Gastroesophageal sphincter (tissue), 4 donors: ENCODE results near the gene CD68. TPM values are rescaled to one million over a fixed set of nuclear protein-coding genes. Genes with fewer than 3 reads are reported as not detected.
"Not testable (repeated sequence)": the region's sequence is repeated elsewhere in the genome, so short reads cannot be mapped to it uniquely, and the experiment has no call there.

Source experiments
- ATAC-seq: fragments of 150-250 bp; one replicate; pipeline ENCODE4 v1.9.1; 2016; ENCODE audit warnings: mild to moderate bottlenecking, moderate library complexity
- H3K27ac ChIP-seq, 4 donors: fragments of 200-600 bp; sonication (generic) in 3 of 4; 1 replicate in 3 of 4; 2 replicates in 1 of 4; pipeline ENCODE4 v1.5.1; 2016 to 2019
- H3K27me3 ChIP-seq: fragments of 200-600 bp; sonication (generic); one replicate; pipeline ENCODE4 v1.5.1; 2019
- H3K36me3 ChIP-seq, 2 donors: fragments of 200-600 bp; sonication (generic); one replicate each; pipeline ENCODE4 v1.5.1; 2019; ENCODE audit warnings: control low read depth in 1 of 2
- H3K4me1 ChIP-seq, 3 donors: fragments of 200-600 bp; sonication (generic); 1 replicate in 2 of 3; 2 replicates in 1 of 3; pipeline ENCODE4 v1.5.1; 2016 to 2019; ENCODE audit warnings: control low read depth in 2 of 3
- H3K4me3 ChIP-seq, 2 donors: fragments of 200-600 bp; sonication (generic); one replicate each; pipeline ENCODE4 v1.5.1; 2019; ENCODE audit warnings: mild to moderate bottlenecking in 1 of 2, moderate library complexity in 1 of 2
- H3K9me3 ChIP-seq, 3 donors: fragments of 200-600 bp; sonication (generic); one replicate each; pipeline ENCODE4 v1.5.1; 2017 to 2019; ENCODE audit warnings: control low read depth in 2 of 3
- CTCF ChIP-seq, 4 experiments: fragments of 200-600 bp in 2 of 4; fragments of 450-650 bp in 2 of 4; sonication (generic) in 1 of 4; IDR thresholded peaks; one replicate each; pipeline ENCODE4 v1.5.1; 2017 to 2019; ENCODE audit warnings: antibody characterized with exemption in 4 of 4, mild to moderate bottlenecking in 2 of 4, moderate library complexity in 2 of 4
- EP300 ChIP-seq: sonication (generic); formaldehyde crosslinking; IDR thresholded peaks from one replicate; pipeline ENCODE4 v1.6.1; 2017; ENCODE audit warnings: antibody characterized with exemption, mild to moderate bottlenecking
- POLR2A ChIP-seq, 2 donors: fragments of 450-650 bp; IDR thresholded peaks; one replicate each; pipeline ENCODE4 v1.6.1; 2017; ENCODE audit warnings: antibody characterized with exemption in 2 of 2, mild to moderate bottlenecking in 2 of 2, moderate library complexity in 1 of 2
- POLR2AphosphoS5 ChIP-seq: sonication (generic); formaldehyde crosslinking; IDR thresholded peaks from one replicate; pipeline ENCODE4 v1.6.1; 2017; ENCODE audit warnings: antibody characterized with exemption
- WGBS, 2 donors: methylation state at CpG; one replicate each; pipeline ENCODE4 v1.1.5; 2018; ENCODE audit warnings: low coverage in 1 of 2; 5-methylcytosine and 5-hydroxymethylcytosine counted together
- total RNA-seq, 4 donors: library from RNA; depleted of rRNA; stranded (reverse); fragments of >200 nt; gene quantifications; one replicate each; pipeline ENCODE4 v1.1.0, GENCODE V29; 2016

The CD68 gene
- total RNA-seq, 4 donors from 2014 or later, result 7.9 to 83.1 (median 46.1) TPM

- TF ChIP-seq POLR2AphosphoS5, result peak; percentile 23
- TF ChIP-seq EP300, result no peak
- no peak for TF ChIP-seq CTCF (IDR thresholded peaks at IDR 0.05)
- TF ChIP-seq POLR2A (IDR thresholded peaks at IDR 0.05), result no peak
- H3K27me3 ChIP-seq, result no peaks in the 10 kb centered on the region
- H3K4me1 ChIP-seq, result peaks cover 0 to 43% (median 17%) of the 10 kb centered on the region in 3 donors
- H3K4me3 ChIP-seq, result peak overlapping the region; percentile 28 to 88
- H3K9me3 ChIP-seq, result no peaks in the 10 kb centered on the region
- peak overlapping the region; percentile 86 to 98 (median 92) for H3K27ac ChIP-seq
- ATAC-seq, result no peak
- H3K36me3 ChIP-seq, result peaks cover 0 to 3% of the 10 kb centered on the region in 2 donors
- WGBS, 2 donors, result 1 to 3% methylated on average over 7 to 17 of the region's 28 CpGs
These were observed 35.9 kb downstream of the CD68 start for GRCh38 chr17:7615265-7615747.

GRCh38 chr17:7618608-7619007 lies 39.2 kb downstream of the CD68 start:
- H3K4me1 ChIP-seq, result peaks cover 0 to 10% (median 2%) of the 10 kb centered on the region in 3 donors
- no peaks in the 10 kb centered on the region for H3K27me3 ChIP-seq
- TF ChIP-seq CTCF (IDR thresholded peaks at IDR 0.05) (no peak), POLR2AphosphoS5 (no peak), EP300 (no peak), POLR2A (IDR thresholded peaks at IDR 0.05) (no peak)
- 87 to 90% methylated on average over 2 to 4 of the region's 5 CpGs for WGBS, 2 donors
- H3K27ac ChIP-seq, result no peak overlapping the region
- no peak for ATAC-seq
- no peaks in the 10 kb centered on the region for H3K36me3 ChIP-seq
- H3K4me3 ChIP-seq, result no peak overlapping the region
- H3K9me3 ChIP-seq, result no peaks in the 10 kb centered on the region

- peaks cover 0 to 7% of the 10 kb centered on the region in 2 donors for H3K36me3 ChIP-seq
- no peaks in the 10 kb centered on the region for H3K4me1 ChIP-seq
- no peaks in the 10 kb centered on the region for H3K27me3 ChIP-seq
- 89% methylated on average over 7 of the region's 8 CpGs; no CpG with 5 or more reads in 1 of the 2 donors for WGBS, 2 donors
- no peak overlapping the region for H3K27ac ChIP-seq
- no peak for ATAC-seq
- H3K4me3 ChIP-seq, result no peak overlapping the region
- TF ChIP-seq POLR2AphosphoS5 (no peak), EP300 (no peak), CTCF (IDR thresholded peaks at IDR 0.05) (no peak), POLR2A (IDR thresholded peaks at IDR 0.05) (no peak)
- no peaks in the 10 kb centered on the region for H3K9me3 ChIP-seq
These were observed 41.4 kb downstream of the CD68 start for GRCh38 chr17:7620835-7621234.

GRCh38 chr17:7623661-7624060 lies 44.2 kb downstream of the CD68 start:
- Histone ChIP-seq H3K36me3 (peaks cover 0 to 13% of the 10 kb centered on the region in 2 donors), H3K27ac (no peak overlapping the region), H3K4me1 (peaks cover 0 to 18% (median 7%) of the 10 kb centered on the region in 3 donors), H3K9me3 (no peaks in the 10 kb centered on the region), H3K27me3 (no peaks in the 10 kb centered on the region), H3K4me3 (no peak overlapping the region)
- no peak for ATAC-seq
- TF ChIP-seq CTCF (IDR thresholded peaks at IDR 0.05) (no peak), EP300 (no peak), POLR2A (IDR thresholded peaks at IDR 0.05) (no peak), POLR2AphosphoS5 (no peak)
- WGBS, 2 donors, result 67 to 78% methylated on average over 3 to 5 of the region's 5 CpGs

GRCh38 chr17:7625749-7626148 lies 46.3 kb downstream of the CD68 start:
- Histone ChIP-seq H3K36me3 (peaks cover 0 to 13% of the 10 kb centered on the region in 2 donors), H3K4me1 (peaks cover 0 to 18% (median 7%) of the 10 kb centered on the region in 3 donors), H3K27ac (peak overlapping the region in 1 of 4 donors; percentile 93)
- H3K27me3 ChIP-seq, H3K4me3 ChIP-seq, H3K9me3 ChIP-seq, ATAC-seq: not testable (repeated sequence)
- 96% methylated on average over 3 of the region's 16 CpGs; no CpG with 5 or more reads in 1 of the 2 donors for WGBS, 2 donors
